Neural cell (in vitro differentiated cells): ENCODE measurements around the gene CYP4F12. TPM values are rescaled to one million over a fixed set of nuclear protein-coding genes. Genes with fewer than 3 reads are reported as not detected.

Experiments used
- H2AFZ ChIP-seq: fragments of 200-600, 300-800 bp; sonication (generic), shearing (Covaris generic); 2 replicates; pipeline ENCODE4 v1.6.0; 2014; ENCODE audit warnings: low read depth, mild to moderate bottlenecking, antibody characterized with exemption, low read length, moderate library complexity
- H3F3A ChIP-seq: fragments of 200-600 bp; shearing (Covaris generic); 2 replicates; pipeline ENCODE4 v1.6.1; 2016; ENCODE audit warnings: mild to moderate bottlenecking, moderate library complexity, mixed read lengths, antibody characterized with exemption, low read length; ENCODE audit not compliant: insufficient read depth, poor library complexity, severe bottlenecking
- H3K27ac ChIP-seq: fragments of 200-600, 300-800 bp; sonication (generic), shearing (Covaris generic); 2 replicates; pipeline ENCODE4 v1.5.1; 2014; ENCODE audit warnings: mild to moderate bottlenecking, low read length, moderate library complexity
- H3K27me3 ChIP-seq: fragments of 300-800, 200-600 bp; sonication (generic), shearing (Covaris generic); 2 replicates; pipeline ENCODE4 v1.6.0; 2014; ENCODE audit warnings: mild to moderate bottlenecking, low read depth, low read length, moderate library complexity; ENCODE audit not compliant: insufficient read depth
- H3K36me3 ChIP-seq: fragments of 300-800, 200-600 bp; sonication (generic), shearing (Covaris generic); 2 replicates; pipeline ENCODE4 v1.5.1; 2014; ENCODE audit warnings: mild to moderate bottlenecking, antibody characterized with exemption, low read length, moderate library complexity; ENCODE audit not compliant: insufficient read depth
- H3K4me2 ChIP-seq: fragments of 300-800, 200-600 bp; sonication (generic), shearing (Covaris generic); 2 replicates; pipeline ENCODE4 v1.6.0; 2014; ENCODE audit warnings: mild to moderate bottlenecking, low read length
- H3K4me3 ChIP-seq: fragments of 300-800, 200-600 bp; sonication (generic), shearing (Covaris generic); 2 replicates; pipeline ENCODE4 v1.5.1; 2014; ENCODE audit warnings: mild to moderate bottlenecking, low read length, moderate library complexity
- H3K79me2 ChIP-seq: fragments of 200-600 bp; shearing (Covaris generic); replicated peaks from 2 replicates; pipeline ENCODE4 v1.6.0; 2014; ENCODE audit warnings: mild to moderate bottlenecking, low read length, moderate library complexity; ENCODE audit not compliant: insufficient read depth
- H3K9ac ChIP-seq: fragments of 300-800, 200-600 bp; sonication (generic), shearing (Covaris generic); 2 replicates; pipeline ENCODE4 v1.6.1; 2016; ENCODE audit warnings: mild to moderate bottlenecking, low read length, mixed read lengths
- H3K9me2 ChIP-seq: fragments of 200-600 bp; shearing (Covaris generic); 2 replicates; pipeline ENCODE4 v1.6.1; 2016; ENCODE audit warnings: mild to moderate bottlenecking, low read length, mixed read lengths; ENCODE audit not compliant: insufficient read depth
- H3K9me3 ChIP-seq: fragments of 200-600, 300-800 bp; sonication (generic), shearing (Covaris generic); 2 replicates; pipeline ENCODE4 v1.6.1; 2016; ENCODE audit warnings: mild to moderate bottlenecking, mixed run types, low read length, moderate library complexity, mixed read lengths
- H4K20me1 ChIP-seq: fragments of 200-600 bp; shearing (Covaris generic); 2 replicates; pipeline ENCODE4 v1.6.1; 2016; ENCODE audit warnings: mild to moderate bottlenecking, mixed run types; ENCODE audit not compliant: insufficient read depth
- EP300 ChIP-seq: fragments of 450-650 bp; conservative IDR thresholded peaks from 2 replicates; pipeline ENCODE4 v1.6.1; 2014; ENCODE audit warnings: antibody characterized with exemption, mild to moderate bottlenecking, moderate library complexity; ENCODE audit not compliant: poor library complexity, severe bottlenecking
- EZH2 ChIP-seq: fragments of 200-600, 300-800 bp; shearing (Covaris generic), sonication (generic); IDR thresholded peaks from 2 replicates; pipeline ENCODE4 v1.6.1; 2014; ENCODE audit warnings: antibody characterized with exemption, low read length, borderline replicate concordance, mild to moderate bottlenecking; ENCODE audit not compliant: insufficient read depth, poor library complexity, severe bottlenecking
- MXI1 ChIP-seq: fragments of 450-650 bp; conservative IDR thresholded peaks from 2 replicates; pipeline ENCODE4 v1.6.1; 2014; ENCODE audit warnings: antibody characterized with exemption, mild to moderate bottlenecking; ENCODE audit not compliant: poor library complexity, severe bottlenecking
- POLR2AphosphoS5 ChIP-seq: IDR thresholded peaks from 2 replicates; pipeline ENCODE4 v1.6.1; 2012
- RAD21 ChIP-seq: fragments of 450-650 bp; conservative IDR thresholded peaks from 2 replicates; pipeline ENCODE4 v1.6.1; 2014; ENCODE audit warnings: antibody characterized with exemption, mild to moderate bottlenecking, moderate library complexity
- SMC3 ChIP-seq: fragments of 450-650 bp; conservative IDR thresholded peaks from 2 replicates; pipeline ENCODE4 v1.6.1; 2014; ENCODE audit warnings: antibody characterized with exemption, mild to moderate bottlenecking, moderate library complexity; ENCODE audit not compliant: poor library complexity
- TAF1 ChIP-seq: IDR thresholded peaks from 2 replicates; pipeline ENCODE4 v1.6.1; 2012; ENCODE audit warnings: low read depth
- polyA minus RNA-seq: library from RNA; depleted of rRNA, polyadenylated mRNA; stranded (reverse); fragments of >200 nt; gene quantifications from 2 replicates; pipeline ENCODE4 v1.2.3, GENCODE V29; 2014
- polyA plus RNA-seq: library from polyadenylated mRNA; depleted of rRNA; stranded (reverse); fragments of >200 nt; gene quantifications from 2 replicates; pipeline ENCODE4 v1.2.3, GENCODE V29; 2014
- TF ChIP-seq, protein P1 (sequence below): fragments of 450-650 bp; IDR thresholded peaks from 2 replicates; pipeline ENCODE4 v1.5.1; 2014; ENCODE audit warnings: antibody characterized with exemption, mild to moderate bottlenecking, moderate library complexity; ENCODE audit not compliant: poor library complexity, severe bottlenecking
- TF ChIP-seq, protein P2 (sequence below): IDR thresholded peaks from 2 replicates; pipeline ENCODE4 v1.6.1; 2012; ENCODE audit warnings: borderline replicate concordance

Gene CYP4F12, protein sequence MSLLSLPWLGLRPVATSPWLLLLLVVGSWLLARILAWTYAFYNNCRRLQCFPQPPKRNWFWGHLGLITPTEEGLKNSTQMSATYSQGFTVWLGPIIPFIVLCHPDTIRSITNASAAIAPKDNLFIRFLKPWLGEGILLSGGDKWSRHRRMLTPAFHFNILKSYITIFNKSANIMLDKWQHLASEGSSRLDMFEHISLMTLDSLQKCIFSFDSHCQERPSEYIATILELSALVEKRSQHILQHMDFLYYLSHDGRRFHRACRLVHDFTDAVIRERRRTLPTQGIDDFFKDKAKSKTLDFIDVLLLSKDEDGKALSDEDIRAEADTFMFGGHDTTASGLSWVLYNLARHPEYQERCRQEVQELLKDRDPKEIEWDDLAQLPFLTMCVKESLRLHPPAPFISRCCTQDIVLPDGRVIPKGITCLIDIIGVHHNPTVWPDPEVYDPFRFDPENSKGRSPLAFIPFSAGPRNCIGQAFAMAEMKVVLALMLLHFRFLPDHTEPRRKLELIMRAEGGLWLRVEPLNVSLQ
- not detected in 2 replicates for polyA plus RNA-seq
- polyA minus RNA-seq = not detected in 2 replicates

DNA sequence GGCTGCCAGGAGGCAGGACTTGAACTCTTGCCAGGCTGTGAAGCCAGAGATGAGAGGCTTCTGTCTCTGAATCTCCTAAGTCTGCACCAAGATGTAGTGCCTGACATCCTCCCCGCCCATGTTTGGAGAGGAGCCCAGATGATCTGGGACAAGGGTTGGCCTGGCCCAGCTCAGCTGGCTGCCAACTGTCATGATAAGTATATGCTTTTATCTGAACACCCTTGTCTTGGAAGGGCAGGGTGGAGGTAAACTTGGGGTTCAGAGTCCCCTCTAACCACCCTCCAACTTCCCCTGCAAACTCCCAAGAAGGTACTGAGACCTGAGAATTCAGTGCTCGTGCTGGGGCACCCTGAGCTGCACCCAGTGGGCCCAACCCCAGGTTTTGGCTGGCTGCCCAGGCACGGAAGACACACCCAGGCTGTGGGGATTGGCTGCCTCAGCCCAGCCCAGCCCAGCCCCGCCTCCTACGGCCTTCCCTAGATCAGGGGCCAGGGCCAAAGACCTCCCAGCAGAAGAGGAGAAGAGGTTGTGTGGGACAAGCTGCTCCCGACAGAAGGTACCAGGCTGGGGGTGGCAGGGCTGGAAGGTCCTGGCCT is at the start of gene CYP4F12:
TSS of gene CYP4F12 (plus strand) at position 508 of the 596 bp plus-strand sequence. CDS start 443 bp downstream, outside the sequence.
- Histone ChIP-seq H3K9me3 (peaks cover 3% of the 10 kb centered on the region), H2AFZ (no peak within 1 kb of the TSS), H4K20me1 (no peaks in the 10 kb centered on the region), H3K4me3 (no peak within 1 kb of the TSS), H3K79me2 (no peaks in the 10 kb centered on the region), H3K36me3 (no peaks in the 10 kb centered on the region), H3K27ac (no peak within 1 kb of the TSS), H3F3A (no peaks in the 10 kb centered on the region), H3K9ac (no peak within 1 kb of the TSS), H3K4me2 (no peak within 1 kb of the TSS), H3K9me2 (no peaks in the 10 kb centered on the region), H3K27me3 (no peaks in the 10 kb centered on the region)
- TF ChIP-seq EZH2 = no peak
- no peak for TF ChIP-seq SMC3
- TF ChIP-seq POLR2AphosphoS5 = no peak
- TF ChIP-seq TAF1 = no peak
- TF ChIP-seq EP300 = no peak
- no peak for TF ChIP-seq RAD21
- TF ChIP-seq, protein P1, sequence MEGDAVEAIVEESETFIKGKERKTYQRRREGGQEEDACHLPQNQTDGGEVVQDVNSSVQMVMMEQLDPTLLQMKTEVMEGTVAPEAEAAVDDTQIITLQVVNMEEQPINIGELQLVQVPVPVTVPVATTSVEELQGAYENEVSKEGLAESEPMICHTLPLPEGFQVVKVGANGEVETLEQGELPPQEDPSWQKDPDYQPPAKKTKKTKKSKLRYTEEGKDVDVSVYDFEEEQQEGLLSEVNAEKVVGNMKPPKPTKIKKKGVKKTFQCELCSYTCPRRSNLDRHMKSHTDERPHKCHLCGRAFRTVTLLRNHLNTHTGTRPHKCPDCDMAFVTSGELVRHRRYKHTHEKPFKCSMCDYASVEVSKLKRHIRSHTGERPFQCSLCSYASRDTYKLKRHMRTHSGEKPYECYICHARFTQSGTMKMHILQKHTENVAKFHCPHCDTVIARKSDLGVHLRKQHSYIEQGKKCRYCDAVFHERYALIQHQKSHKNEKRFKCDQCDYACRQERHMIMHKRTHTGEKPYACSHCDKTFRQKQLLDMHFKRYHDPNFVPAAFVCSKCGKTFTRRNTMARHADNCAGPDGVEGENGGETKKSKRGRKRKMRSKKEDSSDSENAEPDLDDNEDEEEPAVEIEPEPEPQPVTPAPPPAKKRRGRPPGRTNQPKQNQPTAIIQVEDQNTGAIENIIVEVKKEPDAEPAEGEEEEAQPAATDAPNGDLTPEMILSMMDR = no peak
- TF ChIP-seq, protein P2, sequence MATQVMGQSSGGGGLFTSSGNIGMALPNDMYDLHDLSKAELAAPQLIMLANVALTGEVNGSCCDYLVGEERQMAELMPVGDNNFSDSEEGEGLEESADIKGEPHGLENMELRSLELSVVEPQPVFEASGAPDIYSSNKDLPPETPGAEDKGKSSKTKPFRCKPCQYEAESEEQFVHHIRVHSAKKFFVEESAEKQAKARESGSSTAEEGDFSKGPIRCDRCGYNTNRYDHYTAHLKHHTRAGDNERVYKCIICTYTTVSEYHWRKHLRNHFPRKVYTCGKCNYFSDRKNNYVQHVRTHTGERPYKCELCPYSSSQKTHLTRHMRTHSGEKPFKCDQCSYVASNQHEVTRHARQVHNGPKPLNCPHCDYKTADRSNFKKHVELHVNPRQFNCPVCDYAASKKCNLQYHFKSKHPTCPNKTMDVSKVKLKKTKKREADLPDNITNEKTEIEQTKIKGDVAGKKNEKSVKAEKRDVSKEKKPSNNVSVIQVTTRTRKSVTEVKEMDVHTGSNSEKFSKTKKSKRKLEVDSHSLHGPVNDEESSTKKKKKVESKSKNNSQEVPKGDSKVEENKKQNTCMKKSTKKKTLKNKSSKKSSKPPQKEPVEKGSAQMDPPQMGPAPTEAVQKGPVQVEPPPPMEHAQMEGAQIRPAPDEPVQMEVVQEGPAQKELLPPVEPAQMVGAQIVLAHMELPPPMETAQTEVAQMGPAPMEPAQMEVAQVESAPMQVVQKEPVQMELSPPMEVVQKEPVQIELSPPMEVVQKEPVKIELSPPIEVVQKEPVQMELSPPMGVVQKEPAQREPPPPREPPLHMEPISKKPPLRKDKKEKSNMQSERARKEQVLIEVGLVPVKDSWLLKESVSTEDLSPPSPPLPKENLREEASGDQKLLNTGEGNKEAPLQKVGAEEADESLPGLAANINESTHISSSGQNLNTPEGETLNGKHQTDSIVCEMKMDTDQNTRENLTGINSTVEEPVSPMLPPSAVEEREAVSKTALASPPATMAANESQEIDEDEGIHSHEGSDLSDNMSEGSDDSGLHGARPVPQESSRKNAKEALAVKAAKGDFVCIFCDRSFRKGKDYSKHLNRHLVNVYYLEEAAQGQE = no peak
- no peak for TF ChIP-seq MXI1

DNA sequence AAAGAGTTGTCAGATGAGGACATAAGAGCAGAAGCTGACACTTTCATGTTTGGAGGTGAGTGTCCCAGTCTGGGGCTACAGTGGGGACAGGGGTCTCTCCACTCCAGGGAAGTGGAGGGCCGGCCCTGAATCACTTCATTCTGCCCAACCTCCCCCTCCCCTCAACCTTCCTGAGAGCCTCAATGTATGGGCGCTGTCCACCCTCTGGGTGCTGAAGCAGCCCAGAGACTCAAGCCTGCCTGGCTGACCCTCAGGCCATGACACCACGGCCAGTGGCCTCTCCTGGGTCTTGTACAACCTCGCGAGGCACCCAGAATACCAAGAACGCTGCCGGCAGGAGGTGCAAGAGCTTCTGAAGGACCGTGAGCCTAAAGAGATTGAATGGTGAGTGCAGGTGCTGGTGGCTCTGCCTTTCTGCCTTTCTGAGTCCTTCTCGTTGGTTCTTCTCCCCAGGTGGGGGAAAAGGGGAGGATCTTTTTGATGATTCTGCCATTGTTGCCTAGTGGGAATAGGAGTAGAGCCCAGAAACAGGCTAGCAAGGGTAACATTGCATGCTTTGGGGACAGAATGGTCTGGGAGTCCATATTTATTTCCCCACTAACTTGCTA is 49.1 kb upstream of the CYP4F12 start:
- no peak overlapping the region for H2AFZ ChIP-seq
- no peak for TF ChIP-seq EP300
- TF ChIP-seq POLR2AphosphoS5 = no peak
- TF ChIP-seq RAD21 = no peak
- TF ChIP-seq, protein P1 = no peak
- no peak for TF ChIP-seq SMC3
- no peak for TF ChIP-seq MXI1
- no peak for TF ChIP-seq TAF1
- TF ChIP-seq EZH2 = no peak
- H3K9me3 ChIP-seq = peaks cover under 1% of the 10 kb centered on the region
- no peaks in the 10 kb centered on the region for H3K9me2 ChIP-seq
- no peaks in the 10 kb centered on the region for H4K20me1 ChIP-seq
- no peak overlapping the region for H3K27ac ChIP-seq
- H3K4me2 ChIP-seq = no peak overlapping the region
- H3F3A ChIP-seq = no peaks in the 10 kb centered on the region
- no peak overlapping the region for H3K4me3 ChIP-seq
- H3K36me3 ChIP-seq = no peaks in the 10 kb centered on the region
- no peaks in the 10 kb centered on the region for H3K27me3 ChIP-seq
- H3K9ac ChIP-seq = no peak overlapping the region
- H3K79me2 ChIP-seq = no peaks in the 10 kb centered on the region
